K562 (cell line): ENCODE results near the gene ANKRD13D. TPM values are rescaled to one million over a fixed set of nuclear protein-coding genes. Genes with fewer than 3 reads are reported as not detected.

Experiments used
- ATAC-seq: fragments of 200-7000 bp; cut with Tn5 transposase; 3 replicates; pipeline ENCODE4 v1.9.1; 2020; ENCODE audit warnings: moderate library complexity
- BruUV-seq: library from RNA; stranded (reverse); fragments of 400-500 nt; replicated peaks from 2 replicates; lab custom pipeline; 2021; lab: Mats Ljungman, UMichigan
- CTCF ChIA-PET: fragments of 300-600 bp; formaldehyde crosslinking; extraction: SDS; loops from one replicate; lab custom pipeline; 2021; ENCODE audit warnings: low intra/inter-chr PET ratio; lab: Yijun Ruan, JAX
- POLR2A ChIA-PET: fragments of 300-600, 350-650 bp; sonication (Branson Sonifier 250); formaldehyde crosslinking; extraction: SDS; loops from one replicate; lab custom pipeline; 2021; ENCODE audit warnings: antibody characterized with exemption, inconsistent platforms; lab: Yijun Ruan, JAX
- DNase-seq, 4 experiments: peaks; one replicate each; pipeline versions ENCODE4 v3.0.0 to v3.0.0-alpha.2; 2011 to 2018; ENCODE audit warnings: low spot score in 3 of 4, mixed read lengths in 3 of 4; ENCODE audit errors: extremely low read depth in 1 of 4
- FAIRE-seq: peaks from 2 replicates; lab custom pipeline; 2011; peaks lifted over from hg19 to GRCh38; lab: Jason Lieb, UNC
- H2AFZ ChIP-seq: 2 replicates; pipeline ENCODE4 v1.6.0; 2011; ENCODE audit warnings: low read depth, low read length, control low read depth, inconsistent platforms
- H3K27ac ChIP-seq: fragments of 200-600 bp; 3 replicates; pipeline ENCODE4 v1.8.0; 2011; ENCODE audit warnings: low read depth, mild to moderate bottlenecking, control low read depth, inconsistent platforms, low read length, moderate library complexity, mixed read lengths; ENCODE audit errors: extremely low read depth
- H3K27me3 ChIP-seq, 2 experiments: fragments of 300-600 bp in 1 of 2; 2 replicates in 1 of 2; 3 replicates in 1 of 2; pipeline versions ENCODE4 v1.6.0 to v1.8.0; 2011; ENCODE audit warnings: inconsistent platforms in 2 of 2, low read length in 2 of 2, mild to moderate bottlenecking in 1 of 2, mixed read lengths in 1 of 2, moderate library complexity in 1 of 2; ENCODE audit not compliant: control insufficient read depth in 2 of 2, insufficient read depth in 2 of 2
- H3K36me3 ChIP-seq: fragments of 300-600 bp; 3 replicates; pipeline ENCODE4 v1.8.0; 2011; ENCODE audit warnings: mild to moderate bottlenecking, low read length, inconsistent platforms; ENCODE audit not compliant: control insufficient read depth, insufficient read depth
- H3K4me1 ChIP-seq, 2 experiments: fragments of 200-600 bp in 1 of 2; replicated peaks in 1 of 2; 2 replicates in 1 of 2; 3 replicates in 1 of 2; pipeline versions ENCODE4 v1.5.1 to v1.8.0; 2011; ENCODE audit warnings: inconsistent platforms in 2 of 2, low read length in 2 of 2, mild to moderate bottlenecking in 1 of 2, mixed read lengths in 1 of 2, moderate library complexity in 1 of 2; ENCODE audit not compliant: control insufficient read depth in 2 of 2, insufficient read depth in 2 of 2
- H3K4me2 ChIP-seq: 2 replicates; pipeline ENCODE4 v1.6.1; 2011; ENCODE audit warnings: low read length, control low read depth, inconsistent platforms, mixed read lengths; ENCODE audit not compliant: insufficient read depth
- H3K4me3 ChIP-seq: fragments of 200-600 bp; sonication (generic), shearing (Covaris generic); 2 replicates; pipeline ENCODE4 v1.5.1; 2016; ENCODE audit warnings: control low read depth, inconsistent platforms
- H3K79me2 ChIP-seq: fragments of 200-600 bp; 3 replicates; pipeline ENCODE4 v1.8.0; 2011; ENCODE audit warnings: low read length, inconsistent platforms; ENCODE audit not compliant: control insufficient read depth, insufficient read depth
- H3K9ac ChIP-seq, 2 experiments: 2 replicates each; pipeline versions ENCODE4 v1.6.0 to v1.6.1; 2011; ENCODE audit warnings: low read depth in 2 of 2, low read length in 2 of 2, control low read depth in 1 of 2, inconsistent platforms in 1 of 2, mild to moderate bottlenecking in 1 of 2, mixed read lengths in 1 of 2; ENCODE audit not compliant: insufficient read depth in 1 of 2
- H3K9me1 ChIP-seq: one replicate; pipeline ENCODE4 v1.6.0; 2011; ENCODE audit warnings: inconsistent platforms, mild to moderate bottlenecking, low read length, moderate library complexity; ENCODE audit not compliant: control insufficient read depth, insufficient read depth
- H3K9me3 ChIP-seq: replicated peaks from 2 replicates; pipeline ENCODE4 v1.5.1; 2011; ENCODE audit warnings: low read depth, low read length, inconsistent platforms; ENCODE audit not compliant: control insufficient read depth, insufficient read depth
- H4K20me1 ChIP-seq: replicated peaks from 2 replicates; pipeline ENCODE4 v1.6.1; 2011; ENCODE audit warnings: low read length, inconsistent platforms, mixed read lengths; ENCODE audit not compliant: control insufficient read depth, insufficient read depth
- L3MBTL2 ChIP-seq: fragments of 450-650 bp; IDR thresholded peaks from 2 replicates; pipeline ENCODE4 v1.6.1; 2016; ENCODE audit warnings: mild to moderate bottlenecking, moderate library complexity
- MEF2D ChIP-seq: conservative IDR thresholded peaks from 2 replicates; pipeline ENCODE4 v1.6.1; 2016; ENCODE audit warnings: low read depth, missing genetic modification characterization, missing compliant biosample characterization
- NR3C1 ChIP-seq: sonication (generic); formaldehyde crosslinking; IDR thresholded peaks from 2 replicates; pipeline ENCODE4 v1.8.1; 2022; ENCODE audit warnings: missing genetic modification reagents
- PRMT5 ChIP-seq: sonication (generic); formaldehyde crosslinking; IDR thresholded peaks from 2 replicates; pipeline ENCODE4 v1.5.0; 2020; ENCODE audit warnings: missing genetic modification reagents
- RBM34 ChIP-seq: fragments of 200-400 bp; formaldehyde crosslinking; IDR thresholded peaks from 2 replicates; pipeline ENCODE4 v1.6.1; 2018; ENCODE audit warnings: low read length, borderline replicate concordance; ENCODE audit not compliant: insufficient read depth
- ZBTB43 ChIP-seq: sonication (generic); formaldehyde crosslinking; IDR thresholded peaks from 2 replicates; pipeline ENCODE4 v1.8.0; 2023; ENCODE audit warnings: mild to moderate bottlenecking, missing genetic modification reagents
- ZNF408 ChIP-seq: fragments of 250-450 bp; sonication (Bioruptor Pico); IDR thresholded peaks from 2 replicates; pipeline ENCODE4 v1.4.0; 2020; ENCODE audit warnings: low read depth, mild to moderate bottlenecking, moderate library complexity
- ZNF551 ChIP-seq: fragments of 250-450 bp; sonication (Bioruptor Pico); IDR thresholded peaks from 2 replicates; pipeline ENCODE4 v1.5.0; 2021; ENCODE audit warnings: mild to moderate bottlenecking, moderate library complexity
- WGBS: fragments of 100-300 bp; shearing (Covaris generic); methylation state at CpG from one replicate; pipeline ENCODE4 v1.1.6; 2016; ENCODE audit warnings: low coverage, mixed read lengths; ENCODE audit not compliant: insufficient coverage; ENCODE audit errors: missing lambda C conversion rate; 5-methylcytosine and 5-hydroxymethylcytosine counted together
- in situ Hi-C: fragments of 300-500 bp; cut with MboI; formaldehyde crosslinking; loops from 4 replicates; pipeline ENCODE4 v1.15.0; 2018; ENCODE audit warnings: inconsistent platforms, mixed read lengths
- intact Hi-C: fragments of 100-400 bp; cut with micrococcal nuclease; formaldehyde crosslinking; loops from 2 replicates; pipeline ENCODE4 v1.14.2; 2022
- polyA plus RNA-seq, 8 experiments: library from polyadenylated mRNA; depleted of rRNA in 4 of 8; stranded (reverse) in 5 of 8; unstranded in 3 of 8; fragments of >200 nt; fragmentation: Nextera tagmentation in 2 of 8; fragmentation: Illumina TruSeq in 1 of 8; extraction: Ambion mirVana in 2 of 8; extraction: Trizol in 1 of 8; gene quantifications; 2 replicates each; pipeline versions ENCODE4 v1.2.1 to v1.2.3, GENCODE V29; 2011 to 2014; ENCODE audit warnings: inconsistent platforms in 1 of 8, missing spikeins in 1 of 8
- total RNA-seq, 7 experiments: library from RNA; depleted of rRNA in 6 of 7; stranded (reverse); fragments of >200 nt in 6 of 7; fragmentation: Illumina TruSeq in 2 of 7; extraction: Trizol in 2 of 7; gene quantifications; 2 replicates each; pipeline versions ENCODE4 v1.2.1 to v1.2.3, GENCODE V29; 2011 to 2021; ENCODE audit warnings: low replicate concordance in 1 of 7

The ANKRD13D gene
- total and polyA plus RNA-seq, 9 of the 15 experiments (the other 6 are each of a cell fraction or from before 2014, with no cell fraction given) = 0.94 to 40.9 (median 22.4) TPM

DNA sequence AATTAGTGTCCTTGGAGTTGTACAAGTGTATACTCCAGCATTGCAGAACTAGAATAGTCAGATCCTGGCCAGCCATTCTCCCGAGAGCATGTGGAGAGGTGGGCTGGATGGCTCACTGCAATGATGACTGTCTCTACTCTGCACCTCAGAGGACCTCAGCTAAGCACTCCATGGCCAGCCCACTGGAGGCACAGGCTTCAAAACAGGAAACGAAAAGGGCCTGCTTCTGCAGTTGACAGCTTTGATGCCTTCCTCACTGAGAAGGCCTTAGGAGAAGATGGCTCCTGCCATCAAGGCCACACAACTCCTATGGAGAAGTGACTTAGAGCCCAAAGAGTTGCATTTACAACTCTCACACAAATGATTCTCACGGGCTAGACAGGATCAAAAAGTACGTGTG, 55.2 kb downstream of the ANKRD13D start:
- BruUV-seq = no TSS peak
- CTCF ChIA-PET = no interaction called here
- in situ Hi-C loops = no loop called here

More for the DNA sequence above, 55.2 kb downstream of the ANKRD13D start:
- Histone ChIP-seq H3K79me2 (no peaks in the 10 kb centered on the region), H3K4me3 (no peak overlapping the region), H3K9me1 (no peaks in the 10 kb centered on the region), H3K9ac (0 out of 4 replicates have a peak overlapping the region, but pooled peaks of 1 of the 2 experiments have one; percentile 15), H2AFZ (no peak overlapping the region), H3K36me3 (no peaks in the 10 kb centered on the region), H3K4me1 (peaks cover 8 to 21% of the 10 kb centered on the region in 2 experiments; a peak in 3 of 5 replicates), H3K9me3 (no peaks in the 10 kb centered on the region), H3K4me2 (no peak overlapping the region), H4K20me1 (no peaks in the 10 kb centered on the region; the same call in 1 of the 2 replicates), H3K27ac (no peak overlapping the region), H3K27me3 (no peaks in the 10 kb centered on the region)
- FAIRE-seq (no peak), DNase-seq (no peak), ATAC-seq (no peak)
- WGBS = 42% methylated on average over 4 of the region's 4 CpGs
- intact Hi-C loops = no loop called here
- TF ChIP-seq RBM34 (no peak), ZNF408 (CRISPR knock-in tag) (no peak), PRMT5 (no peak), NR3C1 (no peak), ZNF551 (CRISPR knock-in tag) (no peak), ZBTB43 (no peak), MEF2D (no peak), L3MBTL2 (no peak)
- POLR2A ChIA-PET = interaction anchor here (1.6 kb wide), 1 partner anchor 10 kb away, joined by 4 read pairs; the partner anchor contains the start of gene POLD4
